Superior temporal gyrus (tissue), 1 donor: ENCODE data around the gene AGMAT.

Source experiments
- DNase-seq: peaks from one replicate; pipeline ENCODE4 v3.0.0-alpha.2; 2016; ENCODE audit errors: extremely low spot score

The AGMAT gene

GRCh38 chr1:15584489-15585363 is at the start of gene AGMAT:
TSS of gene AGMAT (minus strand) at chr1:15585051. CDS start at chr1:15584967, 84 bp downstream.
- DNase-seq, result no peak

DNA sequence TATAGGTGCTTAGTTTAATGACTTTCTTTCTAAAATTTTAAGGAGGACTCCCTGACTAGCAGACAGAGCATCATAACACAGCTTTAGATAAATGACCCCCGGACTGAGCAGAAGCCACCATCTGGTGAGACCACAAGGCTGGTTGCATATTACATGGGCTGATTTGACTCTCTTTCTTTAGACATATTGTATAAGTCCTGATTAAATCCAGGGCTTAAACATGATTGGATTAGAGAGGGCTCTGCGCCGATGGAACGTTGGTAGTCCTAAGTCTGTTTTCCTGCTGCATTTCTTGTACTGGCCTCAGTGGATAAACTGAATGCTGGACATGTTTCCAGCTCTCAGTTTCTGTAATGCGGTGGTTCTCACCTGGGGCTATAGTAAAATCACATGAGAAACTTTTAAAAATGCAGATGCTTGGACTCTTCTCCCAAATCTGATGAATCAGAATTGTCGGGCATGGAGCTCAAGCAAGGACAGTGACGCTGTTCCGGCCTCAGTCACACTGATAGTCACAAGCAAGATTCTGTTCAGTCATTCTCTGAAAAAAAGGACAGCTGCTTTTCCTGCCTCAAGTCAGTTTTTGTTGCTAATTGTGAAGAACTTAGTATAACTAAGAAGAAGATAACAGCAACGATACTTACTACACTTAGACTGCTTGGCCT is 49.0 kb upstream of the AGMAT start:
- DNase-seq, result no peak

- no peak for DNase-seq
Observed at GRCh38 chr1:15628003-15628402, 43.2 kb upstream of the AGMAT start.

DNA sequence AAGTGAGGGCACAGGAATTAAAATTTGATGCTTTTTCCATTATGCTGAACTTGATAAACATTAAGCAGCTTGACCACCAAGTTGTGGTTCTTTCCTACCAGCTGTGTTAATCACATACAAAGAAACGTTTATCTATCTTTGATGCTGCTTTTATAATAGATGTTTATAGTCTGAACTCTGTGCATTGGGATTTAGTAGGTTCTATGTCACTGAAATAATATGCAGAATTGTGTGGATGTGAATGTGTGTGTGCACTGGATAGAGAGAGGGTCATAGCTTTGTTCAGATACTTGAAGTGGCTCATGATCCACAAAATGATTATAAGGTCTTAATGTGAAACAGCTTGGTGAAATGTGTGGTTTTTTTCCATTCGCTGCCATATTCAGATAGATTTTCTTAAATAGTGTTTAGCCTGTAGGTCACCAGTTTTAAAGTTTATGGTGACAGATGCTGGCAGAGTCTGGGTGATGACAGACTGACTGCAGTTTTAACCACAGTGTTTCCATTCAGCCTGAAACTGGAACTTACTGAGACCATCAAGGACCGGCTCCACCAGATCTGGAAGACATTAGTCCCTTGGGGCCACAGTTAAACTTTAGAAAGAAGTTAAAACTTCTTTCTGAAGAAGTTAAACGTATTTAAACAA is 42.6 kb upstream of the AGMAT start:
- DNase-seq, result no peak

DNA sequence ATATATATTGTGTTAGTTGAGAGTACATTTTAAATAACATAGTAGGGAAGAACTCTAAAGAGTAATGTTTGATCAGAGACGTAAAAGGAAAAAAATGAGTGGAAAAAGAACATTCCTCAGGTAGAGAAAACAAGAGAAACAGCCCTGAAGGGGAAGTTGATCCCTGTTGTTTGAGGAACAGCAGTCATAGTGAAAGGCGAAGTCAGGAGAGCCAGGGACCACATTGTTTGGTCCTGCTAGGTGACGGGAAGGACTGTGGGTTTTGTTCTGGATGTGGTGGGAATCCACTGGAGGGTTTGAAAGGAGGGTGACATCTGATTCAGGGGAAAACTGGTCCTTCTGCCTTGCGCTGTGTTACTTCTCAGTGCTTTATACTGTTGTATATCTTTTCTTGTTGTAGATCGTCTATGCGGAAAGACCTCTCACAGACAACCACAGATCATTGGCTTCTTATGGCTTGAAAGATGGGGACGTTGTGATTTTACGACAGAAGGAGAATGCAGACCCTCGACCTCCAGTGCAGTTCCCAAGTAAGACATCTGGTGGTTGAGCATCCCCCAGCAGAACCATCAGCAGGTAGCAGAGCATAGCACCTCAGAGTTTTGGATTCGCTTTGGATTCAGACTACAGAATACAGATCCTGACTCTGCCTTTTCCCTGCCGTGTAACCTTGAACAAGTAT is 41.6 kb upstream of the AGMAT start:
- DNase-seq, result no peak

GRCh38 chr1:15625056-15625917 is 40.4 kb upstream of the AGMAT start:
- no peak for DNase-seq

- no peak for DNase-seq
Observed at GRCh38 chr1:15624133-15624714, 39.4 kb upstream of the AGMAT start.

- no peak for DNase-seq
Observed at GRCh38 chr1:15623435-15623834, 38.6 kb upstream of the AGMAT start.

DNA sequence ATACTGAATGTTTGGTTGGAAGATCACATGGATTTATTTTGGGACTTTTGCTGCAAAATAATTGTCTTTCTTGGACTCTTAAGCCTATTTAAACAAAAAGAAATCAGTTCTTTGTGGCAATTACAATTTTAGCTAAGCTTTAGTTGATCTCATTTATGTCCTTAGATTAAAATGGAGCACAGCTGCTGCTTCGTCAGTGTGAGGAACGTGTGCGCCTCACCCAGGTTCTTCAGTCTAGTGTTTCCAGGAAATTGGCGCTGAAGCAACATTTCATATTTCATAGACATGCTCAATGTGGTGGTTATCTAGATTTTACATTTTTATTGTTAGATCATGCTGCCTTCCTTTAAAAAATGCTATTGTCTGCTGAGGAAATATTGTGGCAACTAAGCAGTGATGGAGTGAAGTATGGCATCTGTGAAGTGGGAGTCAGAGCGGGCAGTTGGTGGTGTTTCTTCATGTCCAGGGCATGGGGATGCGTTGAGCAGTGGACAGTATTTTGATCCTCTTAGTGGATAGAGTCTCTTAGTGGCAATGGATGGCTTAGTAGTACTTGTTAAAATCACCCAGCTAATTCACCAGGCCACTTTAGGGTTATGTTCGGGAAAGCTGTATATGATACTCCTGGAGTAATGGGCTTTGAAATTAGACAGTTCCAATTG is 38.0 kb upstream of the AGMAT start:
- DNase-seq, result peak; percentile 39

GRCh38 chr1:15621975-15622374 is 37.1 kb upstream of the AGMAT start:
- no peak for DNase-seq

GRCh38 chr1:15620902-15621682 is 36.2 kb upstream of the AGMAT start:
- no peak for DNase-seq

DNA sequence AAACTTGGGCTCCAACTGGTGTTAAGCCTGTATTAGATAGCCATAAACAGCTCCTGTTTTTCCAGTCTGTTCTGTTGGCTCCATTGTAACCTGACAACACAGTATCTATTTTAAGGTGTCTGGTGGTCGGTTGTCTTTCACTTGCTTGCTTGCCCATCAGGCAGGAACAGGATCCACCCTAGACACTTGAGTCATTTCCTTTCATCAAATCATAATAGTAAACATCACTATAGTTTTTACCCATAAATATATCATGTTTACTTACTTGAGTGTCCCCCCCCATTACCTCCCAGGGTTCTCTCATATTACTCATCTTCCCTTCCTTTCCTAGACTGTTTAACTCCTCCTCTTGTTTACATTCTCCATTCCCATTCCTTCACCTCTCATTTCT is 35.3 kb upstream of the AGMAT start:
- no peak for DNase-seq

GRCh38 chr1:15618655-15619525 is 34.0 kb upstream of the AGMAT start:
- DNase-seq, result no peak

GRCh38 chr1:15618077-15618654 is 33.3 kb upstream of the AGMAT start:
- DNase-seq, result no peak

DNA sequence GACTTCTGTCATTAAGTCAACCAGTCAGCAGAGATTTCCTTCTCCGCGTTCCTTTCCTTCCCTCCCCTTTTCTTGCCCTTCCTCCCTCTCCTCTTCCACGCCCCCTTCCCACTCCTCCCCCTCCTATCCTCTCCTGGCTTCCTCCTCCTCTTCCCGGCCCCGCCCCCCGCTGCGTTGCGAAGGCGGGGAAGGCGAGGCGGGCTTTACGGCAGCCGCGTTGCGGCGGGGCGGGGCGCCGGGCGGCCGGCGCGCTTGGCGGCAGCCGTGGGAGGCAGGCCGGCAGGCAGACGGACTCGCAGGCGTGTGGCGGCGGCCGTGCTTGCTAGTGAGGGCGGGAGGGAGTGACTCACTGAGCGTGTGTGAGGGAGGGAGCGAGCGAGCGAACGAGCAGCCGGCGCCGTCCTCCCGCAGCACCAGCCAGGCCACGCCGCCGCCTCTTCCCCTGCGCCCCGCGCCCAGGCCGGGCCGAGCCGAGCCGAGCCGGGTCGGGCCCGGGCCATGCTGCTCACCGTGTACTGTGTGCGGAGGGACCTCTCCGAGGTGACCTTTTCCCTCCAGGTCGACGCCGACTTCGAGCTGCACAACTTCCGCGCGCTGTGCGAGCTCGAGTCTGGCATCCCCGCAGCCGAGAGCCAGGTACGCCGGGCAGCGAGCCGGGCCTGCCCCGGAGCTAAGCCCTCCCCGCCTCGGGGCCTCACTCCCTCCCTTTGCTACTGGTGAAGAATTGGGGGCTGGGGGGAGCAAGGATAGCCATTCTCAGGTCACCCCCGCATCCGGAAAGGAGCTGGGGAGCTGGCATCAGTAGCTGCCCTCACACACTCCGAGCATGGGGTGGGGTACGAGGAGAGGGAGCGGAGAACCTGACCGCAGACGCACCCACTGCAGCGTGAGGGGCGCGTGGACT is 32.6 kb upstream of the AGMAT start, which contains the start of gene DDI2:
Gene DDI2, plus strand, starts transcription at position 286 of the 904 bp plus-strand sequence. Its CDS starts 213 bp downstream, at position 499.
- peak; percentile 93 for DNase-seq

GRCh38 chr1:15616373-15617172 is 31.7 kb upstream of the AGMAT start:
- no peak for DNase-seq
